ENCODE results near the gene TLL2.

TLL2 gene

GRCh38 chr10:96462606-96463151, 51.0 kb downstream of the TLL2 start:
- DNase-seq = no peak

GRCh38 chr10:96460316-96460715, 53.4 kb downstream of the TLL2 start:
- DNase-seq = no peak

GRCh38 chr10:96457341-96457740, 56.4 kb downstream of the TLL2 start:
- DNase-seq = no peak

- no peak for DNase-seq
Measured at GRCh38 chr10:96456296-96456840, 57.4 kb downstream of the TLL2 start.

- no peak for DNase-seq
Measured at GRCh38 chr10:96453856-96454583, 59.7 kb downstream of the TLL2 start.

GRCh38 chr10:96452494-96453153, 61.1 kb downstream of the TLL2 start:
- no peak for DNase-seq

GRCh38 chr10:96450529-96451207, 63.1 kb downstream of the TLL2 start:
- DNase-seq = no peak

GRCh38 chr10:96448558-96448957, 65.2 kb downstream of the TLL2 start:
- no peak for DNase-seq

GRCh38 chr10:96448021-96448457, 65.7 kb downstream of the TLL2 start:
- DNase-seq = no peak

GRCh38 chr10:96446966-96447596, 66.6 kb downstream of the TLL2 start:
- DNase-seq = no peak

- DNase-seq = no peak
Measured at GRCh38 chr10:96441987-96442643, 71.6 kb downstream of the TLL2 start.

GRCh38 chr10:96441322-96441885, 72.3 kb downstream of the TLL2 start:
- no peak for DNase-seq

- no peak for DNase-seq
Measured at GRCh38 chr10:96440361-96441292, 73.1 kb downstream of the TLL2 start.

- no peak for DNase-seq
Measured at GRCh38 chr10:96439725-96440124, 74.0 kb downstream of the TLL2 start.

GRCh38 chr10:96436035-96436434, 77.7 kb downstream of the TLL2 start:
- no peak for DNase-seq

- DNase-seq = no peak
Measured at GRCh38 chr10:96431211-96431970, 82.3 kb downstream of the TLL2 start.

- no peak for DNase-seq
Measured at GRCh38 chr10:96427291-96427690, 86.4 kb downstream of the TLL2 start.

GRCh38 chr10:96422525-96422924, 91.2 kb downstream of the TLL2 start:
- no peak for DNase-seq

GRCh38 chr10:96421995-96422394, 91.7 kb downstream of the TLL2 start:
- no peak for DNase-seq

Data from NCI-H1417 treated with DMSO at 0.1 percent for 48 hours (cell line).